Measurements from ENCODE around the gene ZNF518A. TPM values are rescaled to one million over a fixed set of nuclear protein-coding genes. Genes with fewer than 3 reads are reported as not detected.

The ZNF518A gene
- total RNA-seq, 1 donor, result 5.9 TPM

Small RNAs within 50 kb of the gene (small RNA-seq; reads per million reads assigned to genes)
- not detected for gene RNU6-271P

Other genes with a start within 250 kb of the ZNF518A start
- under 0.01 TPM for gene CC2D2B, start 222.3 kb upstream of the ZNF518A start, total RNA-seq
- 11.8 TPM for gene CCNJ, start 86.7 kb upstream of the ZNF518A start, total RNA-seq
- 1.3 TPM for gene BLNK, start 141.3 kb downstream of the ZNF518A start, total RNA-seq
- gene DNTT, start 174.1 kb downstream of the ZNF518A start, total RNA-seq, result 7.0 TPM
- under 0.01 TPM for gene OPALIN, start 228.7 kb downstream of the ZNF518A start, total RNA-seq

Measured in hematopoietic multipotent progenitor cell (in vitro differentiated cells).